Measurements from ENCODE around the gene ZNF287. TPM values are rescaled to one million over a fixed set of nuclear protein-coding genes. Genes with fewer than 3 reads are reported as not detected.
A peak's percentile ranks its signal among the peaks of the same experiment; 100 is the strongest.
"Not testable (repeated sequence)": the region's sequence is repeated elsewhere in the genome, so short reads cannot be mapped to it uniquely, and the experiment has no call there.

The ZNF287 gene
- total RNA-seq, 1 experiment from 2014 or later, result 6.3 TPM

DNA sequence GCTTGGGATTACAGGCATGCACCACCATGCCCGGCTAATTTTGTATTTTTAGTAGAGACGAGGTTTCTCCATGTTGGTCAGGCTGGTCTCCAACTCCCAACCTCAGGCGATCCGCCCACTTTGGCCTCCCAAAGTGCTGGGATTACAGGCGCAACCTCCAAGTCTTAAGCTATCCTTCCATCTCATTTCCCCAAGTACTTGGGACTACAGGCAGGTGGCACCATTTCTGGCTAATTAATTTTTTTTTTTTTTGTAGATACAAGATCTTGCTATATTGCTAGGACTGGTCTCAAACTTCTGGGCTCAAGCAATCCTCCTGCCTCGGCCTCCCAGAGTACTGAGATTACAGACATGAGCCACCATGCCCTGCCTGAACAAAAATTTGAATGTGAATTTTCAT, 43.4 kb downstream of the ZNF287 start:
- in situ Hi-C loops (cut with HindIII; ENCODE audit: low pct_unique_long_range_greater_than_20kb, low sequenced_read_pairs); DNase-seq (ENCODE audit: low read depth, low spot score): not testable (repeated sequence)

- in situ Hi-C loops (cut with HindIII; ENCODE audit: low pct_unique_long_range_greater_than_20kb, low sequenced_read_pairs), result no loop called here
- DNase-seq (ENCODE audit: low read depth, low spot score), result peak; percentile 93
Observed at GRCh38 chr17:16521070-16521727, 47.8 kb downstream of the ZNF287 start.

GRCh38 chr17:16519021-16519420, 50.0 kb downstream of the ZNF287 start:
- DNase-seq (ENCODE audit: low read depth, low spot score), result peak; percentile 92
- in situ Hi-C loops (cut with HindIII; ENCODE audit: low pct_unique_long_range_greater_than_20kb, low sequenced_read_pairs), result no loop called here

DNA sequence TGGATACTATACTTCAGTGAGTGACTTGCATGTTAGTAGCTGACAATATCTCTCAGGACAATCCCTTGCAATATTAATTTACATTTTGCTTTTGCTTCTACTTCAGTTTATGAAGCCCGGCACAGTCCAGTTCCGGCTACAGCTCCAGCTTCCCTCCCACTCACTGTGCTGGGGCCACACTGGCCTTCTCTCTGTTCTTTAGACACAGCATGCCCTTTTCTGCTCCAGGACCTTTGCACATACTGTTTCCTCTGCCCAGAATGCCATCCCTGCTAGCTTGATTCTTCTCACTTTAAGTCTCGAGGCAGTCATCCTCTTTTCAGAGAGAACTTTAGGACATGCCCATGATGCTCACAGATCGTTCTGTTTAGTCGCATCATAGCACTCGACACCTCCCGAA, 51.5 kb downstream of the ZNF287 start:
- in situ Hi-C loops (cut with HindIII; ENCODE audit: low pct_unique_long_range_greater_than_20kb, low sequenced_read_pairs), result no loop called here
- no peak for DNase-seq (ENCODE audit: low read depth, low spot score)

- peak; percentile 95 for DNase-seq (ENCODE audit: low read depth, low spot score)
- in situ Hi-C loops (cut with HindIII; ENCODE audit: low pct_unique_long_range_greater_than_20kb, low sequenced_read_pairs), result no loop called here
Observed at GRCh38 chr17:16516594-16517051, 52.4 kb downstream of the ZNF287 start.

DNA sequence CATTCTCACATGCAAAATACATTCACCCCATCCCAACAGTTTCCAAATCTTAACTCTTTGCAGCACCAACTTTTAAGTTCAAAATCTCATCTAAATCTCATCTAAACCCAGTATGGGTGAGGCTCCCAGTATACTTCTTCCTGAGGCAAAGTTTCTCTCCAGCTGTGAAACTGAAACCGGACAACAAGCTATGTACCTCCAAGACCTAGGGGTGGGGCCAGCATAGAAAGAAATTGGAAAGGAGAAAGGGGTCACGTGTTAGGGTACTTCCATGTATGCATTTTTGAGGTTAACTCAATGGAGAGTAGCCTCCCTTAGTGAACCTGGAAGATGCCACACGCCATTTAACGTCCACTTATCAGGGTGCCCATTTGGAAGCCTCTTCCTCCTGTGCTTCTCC, 53.1 kb downstream of the ZNF287 start:
- in situ Hi-C loops (cut with HindIII; ENCODE audit: low pct_unique_long_range_greater_than_20kb, low sequenced_read_pairs), result no loop called here
- DNase-seq (ENCODE audit: low read depth, low spot score), result peak; percentile 81

DNA sequence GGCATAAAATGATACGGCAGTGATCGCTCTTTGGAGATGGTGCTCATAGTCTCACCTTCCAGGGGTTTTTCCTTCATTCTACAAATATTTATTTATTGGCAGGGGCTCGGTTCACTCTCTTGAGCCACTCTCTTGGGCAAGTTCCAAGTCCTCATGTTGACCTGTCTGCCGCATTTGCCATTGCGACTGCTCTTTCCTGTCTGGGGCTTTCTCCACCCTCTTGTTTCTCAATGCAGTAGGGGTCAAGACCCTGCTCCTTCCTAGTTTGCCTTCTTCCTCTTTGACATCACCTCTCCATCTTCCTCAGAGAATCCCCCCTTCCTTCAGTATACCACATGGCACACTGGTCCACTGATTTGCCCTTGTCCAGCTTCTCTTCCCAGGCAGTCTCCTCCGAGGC, 55.1 kb downstream of the ZNF287 start:
- DNase-seq (ENCODE audit: low read depth, low spot score), result no peak
- in situ Hi-C loops (cut with HindIII; ENCODE audit: low pct_unique_long_range_greater_than_20kb, low sequenced_read_pairs), result no loop called here

DNA sequence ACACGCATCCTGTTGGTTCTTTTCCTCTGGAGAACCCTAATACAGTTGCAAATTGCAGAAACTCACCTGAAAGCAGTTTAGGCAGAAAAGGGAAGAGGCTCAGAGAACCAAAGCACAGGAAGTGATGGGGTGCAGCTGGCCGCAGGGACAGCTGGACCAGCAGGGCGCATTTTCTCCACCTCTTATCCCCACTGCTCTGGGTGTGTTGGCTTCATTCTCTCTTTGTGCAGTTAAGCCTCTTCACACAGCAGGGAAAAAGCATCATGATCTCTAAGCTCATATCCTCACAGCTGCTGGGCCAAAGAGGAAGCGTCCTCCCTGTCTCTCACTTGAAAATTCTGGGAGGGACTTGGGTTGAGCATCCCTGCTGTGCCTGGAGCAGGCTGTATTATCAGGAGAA, 57.0 kb downstream of the ZNF287 start:
- DNase-seq (ENCODE audit: low read depth, low spot score), result no peak
- in situ Hi-C loops (cut with HindIII; ENCODE audit: low pct_unique_long_range_greater_than_20kb, low sequenced_read_pairs), result no loop called here

DNA sequence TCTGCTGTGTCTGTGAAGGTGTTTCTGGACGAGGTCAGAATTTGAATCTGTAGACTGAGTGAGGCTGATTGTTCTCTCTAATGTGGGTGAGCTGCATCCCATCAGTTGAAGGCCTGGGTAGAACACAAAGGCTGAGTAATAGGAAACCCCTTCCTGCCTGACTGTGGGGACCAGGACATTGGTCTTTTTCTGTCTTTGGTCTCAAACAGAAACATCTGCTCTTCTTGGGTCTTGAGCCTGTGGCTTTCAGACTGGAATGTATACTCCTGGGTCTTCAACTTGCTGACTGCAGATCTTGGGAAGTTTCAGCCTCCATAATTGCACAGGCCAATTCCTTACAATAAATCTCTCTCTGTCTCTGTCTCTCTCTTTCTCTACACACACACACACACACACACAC, 57.4 kb downstream of the ZNF287 start:
- no peak for DNase-seq (ENCODE audit: low read depth, low spot score)
- in situ Hi-C loops (cut with HindIII; ENCODE audit: low pct_unique_long_range_greater_than_20kb, low sequenced_read_pairs), result no loop called here

DNA sequence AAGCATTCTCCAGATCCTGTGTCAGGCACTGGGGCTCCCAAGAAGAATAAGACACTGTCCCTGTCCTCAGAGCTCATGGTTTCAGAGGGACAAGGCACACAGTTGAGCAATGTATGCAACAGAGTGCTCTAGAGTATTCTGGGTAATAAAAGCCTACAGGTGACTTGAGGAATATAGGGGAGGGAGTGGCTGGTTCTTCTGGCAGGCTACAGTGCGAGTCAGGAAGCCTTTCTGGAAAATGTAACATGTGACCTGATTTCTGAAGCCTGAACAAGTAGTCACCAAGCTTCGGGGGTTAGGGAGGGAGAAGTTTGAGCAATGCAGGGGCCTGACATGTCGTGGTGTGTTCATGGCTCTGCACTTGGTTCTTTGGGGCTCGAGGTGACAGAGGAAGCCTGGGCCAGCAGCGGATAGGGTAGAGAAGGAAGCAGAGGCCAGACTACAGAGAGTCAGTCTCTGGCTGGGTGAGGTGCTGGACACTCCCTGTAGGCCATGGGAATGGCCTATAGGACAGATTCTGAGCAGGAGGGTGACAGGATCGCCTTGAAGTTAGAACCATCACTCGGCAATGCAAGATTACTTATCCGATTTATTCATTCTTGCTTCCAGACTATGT, 61.0 kb downstream of the ZNF287 start:
- in situ Hi-C loops (cut with HindIII; ENCODE audit: low pct_unique_long_range_greater_than_20kb, low sequenced_read_pairs), result no loop called here
- DNase-seq (ENCODE audit: low read depth, low spot score), result no peak

DNA sequence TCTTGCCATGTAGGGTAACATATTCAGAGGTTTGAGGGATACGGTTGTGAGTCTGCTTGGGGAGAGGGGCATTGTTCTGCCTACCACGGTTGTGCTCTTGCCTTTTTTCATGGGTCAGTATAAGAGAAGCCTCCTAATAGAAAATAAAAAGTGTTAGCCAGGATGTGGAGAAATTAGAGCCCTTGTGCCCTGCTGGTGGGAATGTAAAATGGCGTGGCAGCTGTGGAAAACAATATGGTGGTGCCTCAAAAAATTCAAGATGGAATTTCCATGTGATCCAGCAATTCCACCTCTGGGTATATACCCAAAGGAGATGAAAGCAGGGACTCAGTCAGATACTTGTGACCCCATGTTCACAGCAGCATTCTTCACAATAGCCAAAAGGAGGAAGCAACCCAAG, 62.8 kb downstream of the ZNF287 start:
- in situ Hi-C loops (cut with HindIII; ENCODE audit: low pct_unique_long_range_greater_than_20kb, low sequenced_read_pairs), result no loop called here
- peak; percentile 35 for DNase-seq (ENCODE audit: low read depth, low spot score)

GRCh38 chr17:16504984-16505383, 64.0 kb downstream of the ZNF287 start:
- DNase-seq (ENCODE audit: low read depth, low spot score), result no peak
- in situ Hi-C loops (cut with HindIII; ENCODE audit: low pct_unique_long_range_greater_than_20kb, low sequenced_read_pairs), result no loop called here

Other genes starting within 250 kb of the ZNF287 start
- gene CENPV, start 215.7 kb downstream of the ZNF287 start, total RNA-seq (2014; rRNA removed; shearing (Covaris generic)), result 3.5 and 7.2 TPM in 2 replicates
- 7,095 and 8,296 TPM in 2 replicates for gene UBB, start 188.1 kb downstream of the ZNF287 start, total RNA-seq (2014; rRNA removed; shearing (Covaris generic))
- 208 and 236 TPM in 2 replicates for gene TRPV2, start 153.6 kb downstream of the ZNF287 start, total RNA-seq (2014; rRNA removed; shearing (Covaris generic))
- 5.1 and 5.3 TPM in 2 replicates for gene LRRC75A, start 77.0 kb downstream of the ZNF287 start, total RNA-seq (2014; rRNA removed; shearing (Covaris generic))
- 4.1 and 5.2 TPM in 2 replicates for gene ZNF624, start 84.6 kb upstream of the ZNF287 start, total RNA-seq (2014; rRNA removed; shearing (Covaris generic))
- 0.61 TPM in 1 of 2 replicates, not detected in the other for gene CCDC144A, start 121.0 kb upstream of the ZNF287 start, total RNA-seq (2014; rRNA removed; shearing (Covaris generic))